ENCODE measurements around the gene BCL2L12.
A peak's percentile ranks its signal among the peaks of the same experiment; 100 is the strongest.

BCL2L12 gene

DNA sequence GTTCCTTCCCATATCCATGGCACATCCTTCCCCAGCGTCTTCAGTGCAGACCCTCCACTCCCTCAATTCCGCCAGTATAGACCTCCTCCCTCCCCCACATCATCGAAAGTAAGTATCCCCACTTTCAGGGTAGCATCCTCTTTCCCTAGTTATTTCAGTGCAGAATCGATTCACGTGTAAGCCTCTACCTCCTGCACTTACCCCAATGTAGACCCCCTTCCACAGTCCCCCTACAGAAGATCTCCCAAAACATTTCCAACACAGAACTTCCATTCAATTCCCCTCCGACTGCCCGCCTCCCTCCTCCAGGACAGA lies 740 bp upstream of the BCL2L12 start:
- DNase-seq = no peak

DNA sequence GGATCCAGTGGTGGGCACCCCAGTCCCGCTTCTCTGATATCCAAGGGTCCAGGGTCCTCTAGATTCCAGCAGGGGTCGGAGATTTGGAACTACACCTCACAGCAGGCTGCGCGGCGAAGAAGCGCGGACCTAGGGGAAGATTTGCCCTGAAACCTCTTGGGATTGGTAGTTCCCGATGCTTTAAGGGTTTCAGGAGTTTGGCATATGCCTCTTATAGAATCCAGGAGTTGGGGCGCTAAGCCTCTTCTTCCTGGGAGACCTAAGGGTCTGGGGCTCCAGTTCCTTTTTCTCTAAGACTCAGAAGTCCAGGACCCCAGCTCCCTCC lies 349 bp downstream of the BCL2L12 start:
- DNase-seq = no peak

DNA sequence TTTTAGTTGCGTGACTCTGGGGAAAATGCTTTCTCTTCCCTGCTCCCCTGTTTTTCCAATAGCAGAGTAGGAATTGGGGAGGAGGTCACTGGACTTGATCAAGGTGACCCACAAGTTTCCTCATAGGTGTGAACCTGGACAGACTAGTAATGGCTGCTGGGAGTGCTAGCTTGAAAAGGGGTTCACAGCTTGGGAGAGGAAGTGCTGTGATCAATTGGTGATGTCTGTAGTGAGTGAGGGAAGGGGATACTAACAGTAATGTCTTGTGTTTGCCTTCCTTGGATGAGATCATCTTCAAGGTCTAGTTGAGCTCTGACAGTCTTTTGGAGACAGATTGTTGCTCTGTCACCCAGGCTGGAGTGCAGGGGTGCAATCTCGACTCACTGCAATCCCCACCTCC lies 1.7 kb downstream of the BCL2L12 start:
- DNase-seq = no peak

DNA sequence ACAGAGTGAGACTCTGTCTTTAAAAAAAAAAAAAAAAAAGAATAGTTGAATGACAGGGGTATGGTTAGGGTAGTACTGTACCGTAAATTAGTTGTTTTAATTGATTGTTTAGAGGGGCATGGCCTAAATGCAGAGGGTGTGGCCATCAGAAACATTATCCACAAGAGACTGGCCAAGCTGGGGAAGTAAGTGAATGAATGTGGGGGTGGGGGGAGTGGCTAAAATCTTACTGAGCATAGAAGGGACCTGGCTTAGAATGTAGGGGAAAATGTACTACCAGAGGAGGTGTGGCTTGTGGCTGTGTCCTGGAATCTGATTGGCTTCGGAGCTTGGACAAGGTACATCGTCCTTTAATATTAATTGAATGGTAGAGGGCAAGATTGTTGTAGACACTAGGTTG lies 3.8 kb downstream of the BCL2L12 start:
- DNase-seq = no peak

- DNase-seq = peak; percentile 33
Observed at GRCh38 chr19:49672131-49672919, 6.6 kb downstream of the BCL2L12 start.

DNA sequence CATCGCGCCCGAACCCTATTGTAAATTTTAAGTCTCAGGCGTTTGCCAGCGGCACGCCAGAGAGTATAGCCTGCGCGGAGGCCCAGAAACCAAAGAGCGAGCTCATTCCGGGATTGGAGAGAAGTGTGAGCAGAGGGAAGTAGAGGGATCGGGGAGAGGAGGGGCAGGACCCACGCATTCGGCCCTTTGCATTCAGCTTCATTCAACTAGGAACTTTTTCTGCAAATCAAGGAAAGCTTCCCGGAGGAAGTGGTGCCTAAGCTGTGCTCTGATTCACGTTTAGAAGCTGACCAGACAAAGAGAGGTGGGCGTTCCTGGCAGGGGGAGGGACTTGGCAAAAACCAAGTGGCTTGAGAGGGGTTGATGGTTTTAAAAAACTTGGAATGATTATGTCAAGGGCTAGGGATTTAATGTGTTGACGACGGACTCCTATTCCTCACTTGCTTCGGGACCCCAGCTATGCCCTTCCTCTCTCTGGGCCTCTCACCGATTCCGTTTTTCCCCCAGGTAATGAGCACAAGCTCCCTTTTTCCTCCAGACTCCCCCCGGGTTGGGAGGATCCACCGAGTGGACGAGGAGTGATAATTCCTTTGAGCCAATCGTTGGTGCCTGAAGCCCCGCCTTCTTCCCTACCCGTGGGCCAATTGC lies 10.5 kb downstream of the BCL2L12 start:
- peak; percentile 95 for DNase-seq

DNA sequence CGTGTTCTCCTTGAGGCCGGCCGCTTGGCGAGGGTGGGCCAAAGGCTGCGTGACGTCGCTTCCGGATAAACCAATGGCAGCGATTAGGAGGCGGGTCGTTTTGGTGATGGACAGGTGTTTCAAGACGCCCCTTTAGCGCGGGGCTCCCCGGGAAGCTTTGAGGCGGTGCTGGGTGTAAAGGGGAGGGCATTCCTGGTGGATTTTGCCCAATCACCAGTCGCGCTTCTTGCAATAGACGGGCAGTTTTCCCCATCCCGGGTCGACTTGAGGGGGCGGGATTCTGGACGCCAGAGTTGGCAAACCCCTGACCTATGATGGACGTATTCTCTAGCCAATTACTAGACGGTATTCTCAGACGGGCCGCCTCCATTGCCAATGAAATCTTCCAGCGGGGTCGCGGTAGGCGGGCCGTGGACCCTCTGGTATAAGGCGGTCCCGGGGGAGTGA lies 11.1 kb downstream of the BCL2L12 start:
- DNase-seq = peak; percentile 99

GRCh38 chr19:49677231-49677900 lies 11.6 kb downstream of the BCL2L12 start, which contains the start of gene PRMT1:
Gene PRMT1, plus strand, starts transcription at chr19:49677271. Its CDS starts 10 bp downstream, at chr19:49677281.
- no peak for DNase-seq

GRCh38 chr19:49677901-49678674 lies 12.4 kb downstream of the BCL2L12 start:
- peak; percentile 2 for DNase-seq

- DNase-seq = peak; percentile 0
Observed at GRCh38 chr19:49678985-49679770, 13.4 kb downstream of the BCL2L12 start.

DNA sequence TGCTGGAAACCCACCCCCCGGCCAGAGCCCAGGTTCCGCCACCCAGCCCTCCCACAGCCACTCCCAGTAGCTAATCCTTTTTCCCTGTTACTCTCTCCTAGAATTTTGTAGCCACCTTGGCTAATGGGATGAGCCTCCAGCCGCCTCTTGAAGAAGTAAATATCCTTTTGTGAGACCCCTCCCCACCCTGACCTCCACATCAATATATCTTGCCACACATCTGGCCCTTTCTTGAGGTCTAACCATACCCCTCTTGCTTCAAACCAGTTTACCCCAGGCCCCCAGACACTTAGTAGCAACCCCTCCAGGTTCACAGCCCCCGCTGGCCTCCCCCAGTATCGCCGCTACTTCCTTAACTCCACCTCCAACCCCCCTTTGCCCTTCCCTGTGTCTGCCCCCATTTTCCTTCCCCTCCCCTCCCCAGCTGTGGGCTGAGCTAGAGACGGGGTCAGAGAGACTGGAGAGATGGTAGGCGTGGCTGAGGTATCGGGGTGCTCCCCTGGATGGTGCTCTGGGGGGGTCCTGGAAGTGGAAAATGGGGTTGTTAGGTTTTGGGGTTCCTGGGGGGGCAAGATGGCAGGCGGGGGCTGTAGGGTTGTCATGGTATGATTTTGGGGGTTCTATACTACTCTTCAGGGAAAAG lies 14.2 kb downstream of the BCL2L12 start:
- DNase-seq = no peak

- DNase-seq = peak; percentile 74
Observed at GRCh38 chr19:49680421-49681351, 15.0 kb downstream of the BCL2L12 start.

DNA sequence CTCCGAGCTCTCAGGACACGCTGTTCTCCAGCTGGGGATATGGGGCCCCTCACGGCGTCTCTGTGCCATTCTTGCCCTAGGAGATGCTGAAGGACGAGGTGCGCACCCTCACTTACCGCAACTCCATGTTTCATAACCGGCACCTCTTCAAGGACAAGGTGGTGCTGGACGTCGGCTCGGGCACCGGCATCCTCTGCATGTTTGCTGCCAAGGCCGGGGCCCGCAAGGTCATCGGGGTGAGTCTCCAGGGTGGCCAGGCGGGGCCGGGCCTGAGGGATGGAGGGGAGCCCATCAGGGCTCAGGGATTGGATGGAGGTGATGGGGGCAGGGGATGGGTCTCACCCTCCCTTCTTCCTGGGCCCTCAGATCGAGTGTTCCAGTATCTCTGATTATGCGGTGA lies 16.1 kb downstream of the BCL2L12 start:
- no peak for DNase-seq

- DNase-seq = no peak
Observed at GRCh38 chr19:49682274-49682673, 16.5 kb downstream of the BCL2L12 start.

DNA sequence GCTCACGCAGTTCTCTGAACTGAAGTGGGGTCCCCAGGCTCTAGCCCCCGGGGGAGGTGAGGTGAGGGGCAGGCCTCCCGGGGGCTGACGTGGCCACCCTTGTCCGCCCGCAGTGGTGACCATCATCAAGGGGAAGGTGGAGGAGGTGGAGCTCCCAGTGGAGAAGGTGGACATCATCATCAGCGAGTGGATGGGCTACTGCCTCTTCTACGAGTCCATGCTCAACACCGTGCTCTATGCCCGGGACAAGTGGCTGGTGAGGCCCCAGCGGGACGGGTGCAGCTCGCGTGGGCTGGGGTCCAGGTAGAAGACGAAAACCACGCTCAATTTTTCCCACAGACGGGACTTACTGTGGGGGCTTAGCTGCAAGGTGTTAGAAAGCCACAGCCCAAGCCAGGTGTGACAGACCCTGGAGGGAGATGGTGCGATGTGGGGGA lies 18.1 kb downstream of the BCL2L12 start:
- DNase-seq = no peak

DNA sequence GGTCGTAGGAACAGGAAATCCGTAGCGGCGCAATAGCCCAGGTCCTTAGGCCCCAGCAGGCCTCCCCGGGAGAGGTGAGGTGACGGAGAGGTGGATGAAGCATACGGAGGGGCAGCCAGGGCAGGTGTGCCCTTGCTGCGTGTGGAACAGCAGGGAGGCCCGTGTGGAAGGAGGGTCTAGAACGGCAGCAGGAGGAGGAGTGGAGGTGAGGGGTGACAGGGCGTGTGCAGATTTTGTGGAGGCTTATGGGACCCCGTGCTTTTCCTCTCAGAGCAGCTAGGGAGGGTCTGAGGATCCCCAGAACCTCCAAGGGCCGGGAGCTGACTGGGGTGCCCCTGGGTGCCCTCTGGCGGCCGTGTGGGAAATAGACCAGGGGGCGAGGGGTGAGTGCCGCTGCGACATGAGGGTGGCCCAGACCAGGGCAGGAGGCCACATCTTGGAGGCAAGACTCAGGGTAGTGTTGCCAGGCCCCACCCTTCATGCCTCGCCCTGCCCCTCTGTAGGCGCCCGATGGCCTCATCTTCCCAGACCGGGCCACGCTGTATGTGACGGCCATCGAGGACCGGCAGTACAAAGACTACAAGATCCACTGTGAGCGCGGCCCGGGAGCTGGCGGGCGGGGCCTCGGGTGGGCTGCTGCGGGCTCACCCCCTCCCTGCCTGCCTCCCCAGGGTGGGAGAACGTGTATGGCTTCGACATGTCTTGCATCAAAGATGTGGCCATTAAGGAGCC lies 18.7 kb downstream of the BCL2L12 start:
- no peak for DNase-seq

GRCh38 chr19:49684983-49685553 lies 19.3 kb downstream of the BCL2L12 start:
- no peak for DNase-seq

GRCh38 chr19:49685845-49686332 lies 20.2 kb downstream of the BCL2L12 start:
- no peak for DNase-seq

DNA sequence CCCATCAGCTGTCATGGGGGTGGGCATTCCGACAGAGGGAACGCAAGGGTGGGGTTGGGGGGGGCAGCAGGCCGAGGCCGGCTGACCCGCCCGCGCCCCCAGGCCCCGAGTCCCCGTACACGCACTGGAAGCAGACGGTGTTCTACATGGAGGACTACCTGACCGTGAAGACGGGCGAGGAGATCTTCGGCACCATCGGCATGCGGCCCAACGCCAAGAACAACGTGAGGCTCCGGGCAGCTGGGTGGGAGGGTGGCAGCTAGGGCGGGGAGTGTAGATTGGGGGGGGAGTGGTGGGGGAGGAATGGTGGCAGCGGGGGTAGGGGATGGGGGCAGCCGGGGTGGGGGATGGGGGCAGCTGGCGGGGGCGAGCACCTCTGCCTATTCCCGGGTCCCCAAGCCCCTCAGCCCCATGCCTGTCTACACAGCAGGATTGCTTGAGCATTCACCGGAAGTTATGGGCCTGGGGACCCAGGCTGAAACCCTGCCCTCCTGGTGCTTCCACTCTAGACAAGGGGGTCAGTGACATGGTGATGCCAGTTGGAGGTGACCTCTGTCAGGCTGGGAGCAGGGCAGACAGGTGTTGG lies 20.9 kb downstream of the BCL2L12 start:
- no peak for DNase-seq
